Measurements from ENCODE around the gene OCIAD2. TPM values are rescaled to one million over a fixed set of nuclear protein-coding genes. Genes with fewer than 3 reads are reported as not detected.
"Not testable (repeated sequence)": the region's sequence is repeated elsewhere in the genome, so short reads cannot be mapped to it uniquely, and the experiment has no call there.

The OCIAD2 gene
- total RNA-seq, 1 experiment from 2014 or later = 64.1 TPM

- no peak for DNase-seq (ENCODE audit: extremely low read depth, low read depth)
Observed at GRCh38 chr4:48858130-48858529, 48.4 kb downstream of the OCIAD2 start.

GRCh38 chr4:48854982-48855381, 51.6 kb downstream of the OCIAD2 start:
- no peak for DNase-seq (ENCODE audit: extremely low read depth, low read depth)

GRCh38 chr4:48854395-48854683, 52.2 kb downstream of the OCIAD2 start:
- DNase-seq (ENCODE audit: extremely low read depth, low read depth) = no peak

DNA sequence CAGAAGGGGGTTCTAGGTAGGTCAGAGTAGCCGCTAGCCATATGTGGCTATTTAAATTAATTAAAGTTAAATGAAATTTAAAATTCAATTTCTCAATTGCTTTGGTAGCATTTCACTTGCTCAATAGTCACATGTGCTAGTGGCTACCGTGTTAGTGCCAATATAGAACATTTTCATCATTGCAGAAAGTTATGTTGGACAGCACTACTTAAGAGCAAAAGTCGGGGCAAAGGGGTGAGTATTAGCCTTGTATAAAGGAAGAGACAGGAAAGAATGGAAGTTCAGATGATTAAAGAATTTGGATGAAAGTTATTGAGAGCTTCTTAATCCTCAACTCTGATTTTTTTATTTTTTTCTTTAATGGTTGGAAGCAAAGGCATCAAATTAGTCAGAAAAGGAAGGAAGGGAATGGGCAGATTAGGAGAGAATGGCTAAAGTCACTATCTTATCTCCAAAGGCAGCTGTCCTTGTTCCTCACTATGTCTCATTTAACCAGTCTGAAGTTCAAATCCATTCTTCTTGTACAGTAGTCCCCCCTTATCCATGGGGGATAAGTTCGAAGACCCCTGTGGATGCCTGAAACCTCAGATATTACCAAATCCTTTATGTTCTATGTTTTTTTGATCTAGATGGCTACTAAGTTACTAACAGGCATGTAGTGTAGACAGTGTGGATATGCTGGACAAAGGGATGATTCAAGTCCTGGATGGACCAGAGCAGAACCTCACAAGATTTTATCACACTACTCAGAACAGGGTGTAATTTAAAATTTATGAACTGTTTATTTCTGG, 52.8 kb downstream of the OCIAD2 start:
- DNase-seq (ENCODE audit: extremely low read depth, low read depth) = no peak

GRCh38 chr4:48851651-48852050, 54.9 kb downstream of the OCIAD2 start:
- no peak for DNase-seq (ENCODE audit: extremely low read depth, low read depth)

GRCh38 chr4:48848799-48849198, 57.8 kb downstream of the OCIAD2 start:
- not testable (repeated sequence) for DNase-seq (ENCODE audit: extremely low read depth, low read depth)

DNA sequence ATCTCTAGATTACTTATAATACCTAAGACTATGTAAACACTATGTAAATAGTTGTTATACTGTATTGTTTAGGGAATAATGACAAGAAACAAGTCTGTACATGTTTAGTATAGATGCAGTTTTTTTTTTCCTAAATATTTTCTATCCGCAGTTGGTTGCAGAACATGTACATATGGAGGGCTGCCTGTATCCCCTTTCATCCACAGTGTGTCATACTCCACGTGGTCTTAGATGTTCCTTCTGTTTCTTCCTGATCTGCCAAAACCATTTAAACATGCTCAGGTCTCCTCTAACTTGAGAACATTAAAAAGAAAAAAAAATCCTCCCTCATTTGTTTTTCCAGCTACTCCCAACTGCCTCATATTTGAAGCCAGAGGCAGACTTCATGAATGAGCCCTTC, 61.7 kb downstream of the OCIAD2 start:
- DNase-seq (ENCODE audit: extremely low read depth, low read depth) = no peak

DNA sequence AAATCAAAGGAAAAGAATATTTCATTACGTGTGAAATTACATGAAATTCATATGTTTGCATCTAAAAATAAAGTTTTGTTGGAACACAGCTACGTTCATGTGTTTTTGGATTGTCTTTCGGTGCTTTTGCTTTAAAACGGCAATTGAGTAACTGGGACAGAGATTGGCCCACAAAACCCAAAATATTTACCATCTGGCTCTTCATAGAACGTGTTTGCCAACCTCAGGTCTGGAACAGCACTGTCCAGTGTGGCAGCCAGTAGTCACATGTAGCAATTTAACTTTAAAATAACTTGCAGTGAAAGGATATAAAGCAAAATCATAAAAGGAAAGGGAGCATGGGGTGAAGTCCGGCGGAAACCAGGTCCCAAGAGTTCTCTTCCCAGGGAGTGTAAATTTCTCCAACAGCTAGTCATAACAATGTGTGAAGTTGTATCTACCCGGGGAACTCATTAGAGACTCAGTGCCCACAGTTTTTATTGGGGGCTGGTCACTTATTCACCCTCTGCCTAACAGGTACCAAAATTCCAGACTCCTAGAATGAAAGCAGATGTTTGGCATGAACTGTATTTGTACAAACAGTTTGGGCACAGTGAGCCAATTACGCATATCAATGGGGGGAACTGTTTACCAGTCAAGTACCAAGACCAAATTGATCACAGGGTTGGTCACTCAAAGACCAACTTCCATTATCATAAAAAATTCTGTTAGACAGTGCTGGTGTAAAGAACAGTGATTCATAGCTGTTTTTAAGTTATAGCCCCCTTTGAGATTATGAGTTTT, 65.3 kb downstream of the OCIAD2 start:
- no peak for DNase-seq (ENCODE audit: extremely low read depth, low read depth)

DNA sequence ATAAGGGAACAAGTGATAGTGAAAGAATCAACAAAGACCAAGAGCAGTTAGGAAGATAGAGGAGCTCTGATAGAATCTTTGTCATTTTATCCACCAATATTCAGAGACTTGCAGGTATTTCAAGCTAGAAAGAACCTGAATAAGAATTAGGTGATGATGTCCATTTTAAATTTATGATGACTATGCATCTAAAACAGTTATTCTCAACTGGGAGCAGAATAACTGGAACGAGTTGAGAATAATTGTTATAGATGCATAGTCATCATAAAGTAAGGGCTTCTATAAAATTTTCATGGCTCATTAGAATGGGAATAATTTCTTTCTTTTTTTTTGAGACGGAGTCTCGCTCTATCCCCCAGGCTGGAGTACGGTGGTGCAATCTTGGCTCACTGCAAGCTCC, 69.9 kb downstream of the OCIAD2 start:
- DNase-seq (ENCODE audit: extremely low read depth, low read depth) = no peak

Small RNA genes lying within 50 kb of the gene (small RNA-seq; reads per million reads assigned to genes)
- 0 reads per million in 2 experiments for gene AC020593.1
- gene RNU6-158P = 0 reads per million in 2 experiments

Other genes starting within 250 kb of the OCIAD2 start
- gene FRYL, start 126.5 kb downstream of the OCIAD2 start, total RNA-seq (2014; rRNA removed; shearing (Covaris generic)) = 28.7 and 31.0 TPM in 2 replicates
- gene OCIAD1, start 75.7 kb downstream of the OCIAD2 start, total RNA-seq (2014; rRNA removed; shearing (Covaris generic)) = 203 TPM in 2 replicates
- not detected in 2 replicates for gene CWH43, start 79.5 kb upstream of the OCIAD2 start, total RNA-seq (2014; rRNA removed; shearing (Covaris generic))

All from NCI-H460 (cell line).